GM18867 (cell line): ENCODE data around the gene F2.
"Not testable (repeated sequence)": the region's sequence is repeated elsewhere in the genome, so short reads cannot be mapped to it uniquely, and the experiment has no call there.

Experiments used
- ATAC-seq: cut with Tn5 transposase; IDR thresholded peaks from one replicate; pipeline ENCODE4 v1.9.1; 2021; ENCODE audit warnings: mild to moderate bottlenecking, moderate library complexity; ENCODE audit not compliant: unreplicated experiment

Gene F2

GRCh38 chr11:46684367-46684766, 34.6 kb upstream of the F2 start:
- ATAC-seq = no peak

DNA sequence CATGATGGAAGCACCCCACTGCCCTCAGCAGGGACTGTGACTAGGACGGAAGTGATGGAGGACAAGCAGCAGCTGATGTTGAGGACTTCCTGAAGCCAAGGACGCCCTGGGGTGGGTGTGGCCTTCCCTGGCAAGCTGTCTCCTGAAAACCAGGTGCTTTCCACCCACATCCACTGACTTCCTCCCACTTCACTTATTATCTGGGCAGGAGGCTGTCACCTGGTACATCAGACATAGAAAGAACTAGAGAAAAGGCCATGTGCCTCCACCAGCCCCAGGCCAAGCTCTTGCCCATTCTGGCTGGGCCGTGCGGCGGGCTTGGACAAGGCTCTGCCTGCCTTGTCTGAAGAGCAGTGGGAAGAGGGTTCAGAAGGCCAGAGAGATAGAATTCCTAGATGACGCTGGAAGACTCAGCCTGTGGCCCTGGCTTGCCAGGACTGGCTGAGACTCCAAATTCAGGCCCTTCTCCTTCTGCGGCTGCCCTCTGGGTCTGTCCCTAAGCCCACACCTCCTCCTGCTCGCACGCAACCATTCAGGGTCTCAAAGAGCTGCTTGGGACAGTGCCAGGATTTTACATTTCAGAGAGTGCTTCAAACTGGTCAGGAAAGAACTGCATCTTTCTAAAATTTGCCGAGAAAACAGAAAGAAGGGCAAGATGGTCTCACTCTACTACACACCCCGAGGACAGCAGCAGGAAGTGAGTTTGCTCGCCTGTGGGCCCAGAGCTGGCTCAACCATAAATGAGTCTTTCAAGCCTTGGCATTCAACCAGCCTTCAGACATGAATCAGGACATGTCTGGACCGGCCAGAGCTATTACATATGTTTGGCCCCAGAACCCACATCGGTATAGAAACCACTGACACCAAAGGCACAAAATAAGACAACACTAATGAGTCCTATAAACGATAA, 31.9 kb upstream of the F2 start:
- ATAC-seq = no peak

DNA sequence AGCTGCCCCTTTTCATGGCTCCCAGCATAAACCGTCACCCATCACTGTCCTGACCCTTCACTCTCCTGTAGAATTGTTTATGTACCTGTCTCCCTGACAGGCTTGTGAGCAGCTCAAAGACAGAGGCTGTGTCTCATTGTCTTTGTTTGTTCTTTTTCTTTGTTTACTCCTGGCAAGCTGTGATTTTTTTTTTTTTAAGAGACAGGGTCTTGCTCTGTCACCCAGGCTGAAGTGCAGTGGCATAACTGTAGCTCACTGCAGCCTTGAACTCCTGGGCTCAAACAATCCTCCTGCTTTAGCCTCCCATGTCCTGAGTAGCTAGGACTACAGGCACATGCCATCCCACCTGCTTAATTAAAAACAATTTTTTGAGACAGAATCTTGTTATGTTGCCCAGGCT, 28.3 kb upstream of the F2 start:
- no peak for ATAC-seq

DNA sequence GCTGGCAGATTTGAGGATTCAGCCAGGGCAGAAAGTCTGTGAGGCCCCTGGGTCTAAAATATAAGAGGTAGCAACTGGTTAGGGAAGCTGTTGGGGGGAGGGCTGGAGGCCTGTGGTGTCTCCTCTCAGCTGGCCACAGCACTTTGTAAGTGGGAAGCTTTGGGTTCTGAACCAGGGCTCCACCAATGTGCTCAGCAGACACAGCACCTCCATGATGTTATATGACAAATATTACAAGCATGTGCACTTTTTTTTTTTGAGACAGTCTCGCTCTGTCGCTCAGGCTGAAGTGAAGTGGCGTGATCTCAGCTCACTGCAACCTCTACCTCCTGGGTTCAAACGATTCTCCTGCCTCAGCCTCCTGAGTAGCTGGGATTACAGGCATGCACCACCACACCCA, 26.6 kb upstream of the F2 start:
- ATAC-seq = no peak

DNA sequence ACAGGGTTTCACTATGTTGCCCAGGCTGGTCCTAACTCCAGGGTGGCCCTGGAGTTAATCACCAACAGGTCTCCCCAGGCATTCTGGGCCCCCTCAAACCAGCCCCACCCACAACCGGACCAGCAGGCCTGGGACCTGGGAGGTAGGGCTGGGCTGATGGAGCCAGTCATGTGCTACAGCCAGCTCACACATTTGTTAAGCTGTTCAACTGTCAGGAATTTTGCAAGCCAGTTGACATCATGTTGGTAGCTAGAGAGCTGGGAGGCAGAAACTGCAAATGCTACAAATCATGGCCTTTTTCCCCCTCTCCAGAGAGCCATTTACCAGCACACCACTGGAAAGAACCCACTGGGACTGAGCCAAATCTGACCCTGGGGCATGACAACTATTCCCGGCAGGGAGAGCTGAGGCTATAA, 25.4 kb upstream of the F2 start:
- no peak for ATAC-seq

GRCh38 chr11:46694072-46694471, 24.9 kb upstream of the F2 start:
- no peak for ATAC-seq

DNA sequence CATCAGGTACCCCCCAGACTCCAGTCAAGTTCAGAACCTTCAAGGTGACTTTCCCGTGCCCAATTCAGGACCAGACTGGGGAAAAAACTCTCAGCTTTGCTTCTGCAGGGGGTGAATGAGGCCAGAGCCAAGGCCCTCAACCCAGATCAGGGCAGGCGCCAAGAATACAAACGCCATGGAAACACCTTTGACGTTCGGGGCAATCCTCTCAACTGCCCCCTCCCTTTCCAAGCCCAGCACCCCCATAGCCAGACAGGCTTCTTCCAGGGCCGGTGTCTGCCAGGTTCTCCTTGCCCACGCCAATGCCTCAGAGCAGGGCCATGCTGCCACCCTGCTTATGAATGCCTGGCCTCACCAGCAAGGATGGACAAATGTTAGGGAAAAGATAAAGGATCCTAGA, 24.4 kb upstream of the F2 start:
- ATAC-seq = no peak

DNA sequence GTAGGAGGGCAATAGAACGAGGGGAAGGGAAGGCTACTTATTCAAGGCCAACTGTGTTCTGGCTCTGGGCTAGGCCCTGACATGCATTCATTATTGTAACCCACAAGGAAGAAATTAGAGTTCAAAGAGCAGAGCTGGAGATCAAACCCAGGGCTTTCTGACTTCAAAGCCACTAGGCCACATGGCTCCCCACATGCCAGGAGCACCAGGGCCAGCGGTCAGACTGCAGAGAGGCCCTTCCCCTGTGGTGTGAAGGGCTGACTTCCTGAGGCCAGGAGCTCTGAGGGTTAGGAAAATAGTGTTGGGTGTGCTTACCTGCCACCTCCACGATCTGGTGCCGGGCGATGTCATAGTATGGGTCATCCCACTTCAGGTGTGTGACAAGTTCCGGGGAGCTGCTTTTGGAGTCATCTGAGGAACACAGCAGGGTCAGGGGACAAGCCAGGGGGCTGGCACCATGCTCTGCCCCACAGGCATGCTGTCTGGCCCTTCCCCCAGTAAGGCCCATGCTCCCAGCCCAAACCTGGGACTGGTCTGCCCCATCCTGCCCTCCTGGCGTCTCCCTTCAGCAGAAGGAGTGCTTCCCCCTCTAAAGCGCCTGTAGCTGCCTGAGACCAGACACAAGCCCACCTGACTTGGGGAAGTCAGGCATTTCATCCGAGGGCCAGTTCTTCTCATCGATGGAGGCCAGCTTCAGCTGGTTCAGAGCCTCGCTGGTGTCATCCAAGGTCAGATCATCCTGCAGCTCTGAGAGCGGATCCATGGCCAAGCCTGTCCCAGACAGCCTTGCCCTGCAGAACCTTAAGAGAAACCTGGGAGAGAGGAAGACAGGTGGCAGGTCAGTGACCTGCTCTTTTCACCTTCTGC, 23.4 kb upstream of the F2 start:
- ATAC-seq = no peak

DNA sequence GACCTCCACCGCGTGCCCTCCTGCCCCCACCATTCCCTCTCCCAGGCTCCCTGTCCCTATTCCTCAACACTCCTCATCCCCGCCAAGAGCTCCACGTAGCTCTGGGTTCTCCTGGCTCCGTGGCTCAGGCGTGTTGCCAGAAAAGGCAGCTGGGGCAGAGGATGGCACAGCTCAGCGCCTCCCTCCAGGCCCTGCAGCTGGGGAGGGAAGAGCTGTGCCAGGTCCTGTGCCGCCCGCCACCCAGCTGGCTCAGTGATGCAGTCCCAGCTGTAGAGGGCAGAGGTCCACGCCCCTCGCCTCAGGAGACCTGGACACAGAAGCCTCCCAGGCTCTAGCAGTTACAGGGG, 22.8 kb upstream of the F2 start:
- ATAC-seq = no peak

DNA sequence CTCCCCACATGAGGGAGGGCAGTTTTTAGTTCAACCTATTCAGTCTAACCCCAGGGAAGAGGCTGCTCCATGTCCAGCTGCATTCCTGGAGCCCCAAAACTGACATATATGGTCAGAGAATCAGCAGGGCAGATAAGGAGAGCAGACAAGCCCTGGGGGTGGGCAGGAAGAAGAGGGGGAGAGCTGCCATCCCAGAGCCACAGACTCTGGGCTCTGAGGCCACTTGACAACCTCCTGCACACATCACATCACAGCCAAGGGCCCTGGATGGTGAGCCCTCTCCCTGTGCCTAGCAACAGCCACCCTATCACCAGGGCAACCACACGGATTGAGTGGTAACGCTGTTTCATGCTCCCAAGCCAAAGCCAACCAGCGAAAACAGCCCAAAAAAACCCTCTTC, 21.7 kb upstream of the F2 start:
- no peak for ATAC-seq

GRCh38 chr11:46697723-46698122, 21.3 kb upstream of the F2 start:
- no peak for ATAC-seq

DNA sequence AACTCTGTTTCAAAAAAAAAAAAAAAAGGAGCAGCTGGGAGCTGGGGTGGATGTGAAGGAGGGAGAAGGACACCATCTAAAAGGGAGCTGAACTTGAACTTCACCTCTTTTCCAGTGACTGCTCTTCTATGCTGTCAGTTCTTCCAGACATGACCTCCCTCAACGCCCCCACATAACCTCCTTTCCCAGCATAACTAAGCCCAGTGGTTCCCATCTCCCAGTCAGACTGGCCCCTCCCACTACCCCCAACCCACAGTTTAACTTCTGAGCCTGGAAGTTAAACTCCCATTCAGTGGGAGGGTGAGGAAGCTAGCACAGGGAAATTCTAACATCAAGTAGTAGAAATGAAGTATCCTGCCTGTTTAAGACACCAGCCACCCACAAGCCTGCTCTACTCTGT, 20.4 kb upstream of the F2 start:
- ATAC-seq = no peak

- ATAC-seq = peak; percentile 89
Measured at GRCh38 chr11:46700241-46701077, 18.6 kb upstream of the F2 start, which contains the start of the genes ARHGAP1 and ZNF408. Gene ARHGAP1, minus strand, starts transcription at chr11:46700619. Its CDS starts 4,512 bp downstream, at chr11:46696107. Gene ZNF408, plus strand, starts transcription at chr11:46701031. Its CDS starts 17 bp downstream, at chr11:46701048.

- ATAC-seq = no peak
Measured at GRCh38 chr11:46701078-46701654, 17.8 kb upstream of the F2 start.

DNA sequence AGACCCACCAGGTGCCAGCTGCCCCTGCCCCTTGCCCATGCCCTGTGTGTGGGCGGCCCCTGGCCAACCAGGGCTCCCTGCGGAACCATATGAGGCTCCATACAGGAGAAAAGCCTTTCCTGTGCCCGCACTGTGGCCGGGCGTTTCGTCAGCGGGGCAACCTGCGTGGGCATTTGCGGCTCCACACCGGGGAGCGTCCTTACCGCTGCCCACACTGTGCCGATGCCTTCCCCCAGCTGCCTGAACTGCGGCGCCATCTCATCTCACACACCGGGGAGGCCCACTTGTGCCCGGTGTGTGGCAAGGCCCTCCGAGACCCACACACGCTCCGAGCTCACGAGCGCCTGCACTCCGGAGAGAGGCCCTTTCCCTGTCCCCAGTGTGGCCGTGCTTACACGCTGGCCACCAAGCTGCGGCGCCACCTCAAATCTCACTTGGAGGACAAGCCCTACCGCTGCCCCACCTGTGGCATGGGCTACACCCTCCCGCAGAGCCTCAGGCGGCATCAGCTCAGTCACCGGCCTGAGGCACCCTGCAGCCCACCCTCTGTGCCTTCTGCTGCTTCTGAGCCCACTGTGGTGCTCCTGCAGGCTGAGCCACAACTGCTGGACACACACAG, 13.8 kb upstream of the F2 start:
- no peak for ATAC-seq

DNA sequence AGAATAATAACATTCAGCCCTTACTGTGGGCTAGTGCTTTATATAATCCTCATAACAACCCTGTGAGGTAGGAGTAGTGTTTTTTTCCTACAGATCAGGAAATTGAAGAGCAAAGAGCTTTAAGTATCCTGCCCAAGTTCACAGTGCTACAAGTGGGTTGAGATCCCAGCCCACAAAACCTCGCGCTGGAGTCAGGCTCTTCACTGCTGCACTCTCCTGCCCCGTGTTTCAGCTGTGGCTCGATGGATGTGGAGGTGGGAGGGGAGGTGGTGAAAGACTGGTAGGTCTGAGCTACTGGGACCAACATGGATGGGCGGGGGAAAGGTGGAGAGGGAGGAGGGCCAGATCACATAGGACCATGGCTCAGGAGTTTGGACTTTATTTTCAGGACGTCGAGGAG, 12.1 kb upstream of the F2 start:
- ATAC-seq = no peak

DNA sequence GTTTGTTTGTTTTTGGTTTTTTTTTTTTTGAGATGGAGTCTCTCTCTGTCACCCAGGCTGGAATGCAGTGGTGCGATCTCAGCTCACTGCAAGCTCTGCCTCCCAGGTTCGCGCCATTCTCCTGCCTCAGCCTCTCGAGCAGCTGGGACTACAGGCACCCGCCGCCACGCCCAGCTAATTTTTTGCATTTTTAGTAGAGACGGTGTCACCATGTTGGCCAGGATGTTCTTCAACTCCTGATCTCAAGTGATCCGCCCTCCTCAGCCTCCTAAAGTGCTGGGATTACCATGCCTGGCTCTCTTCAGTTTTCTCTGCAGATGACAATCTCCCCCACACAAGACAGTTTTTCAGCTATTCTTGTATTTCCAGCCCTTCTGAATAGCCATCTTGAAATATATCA, 9.7 kb upstream of the F2 start:
- not testable (repeated sequence) for ATAC-seq

DNA sequence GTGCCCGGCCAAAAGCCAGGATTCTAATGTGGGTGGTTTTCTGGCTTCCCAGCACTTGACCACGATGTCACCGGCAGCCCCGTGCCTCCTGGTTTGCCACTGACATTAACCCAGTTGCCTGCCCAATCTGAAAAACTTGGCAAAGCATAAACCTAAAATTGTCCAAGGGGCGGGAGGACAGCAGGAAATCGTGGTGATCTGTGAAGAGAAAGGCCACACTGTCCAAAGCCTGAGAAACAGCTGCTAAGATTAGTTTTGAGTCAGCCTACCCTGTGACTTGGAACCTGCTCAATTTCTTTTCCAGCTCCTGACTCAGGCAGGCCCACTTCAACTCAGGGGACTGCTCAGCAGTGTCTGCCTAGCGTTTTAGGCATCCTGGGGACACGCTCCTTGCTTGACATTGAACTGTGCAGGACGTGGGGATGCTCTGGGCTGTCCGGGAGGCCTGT, 8.2 kb upstream of the F2 start:
- ATAC-seq = no peak

DNA sequence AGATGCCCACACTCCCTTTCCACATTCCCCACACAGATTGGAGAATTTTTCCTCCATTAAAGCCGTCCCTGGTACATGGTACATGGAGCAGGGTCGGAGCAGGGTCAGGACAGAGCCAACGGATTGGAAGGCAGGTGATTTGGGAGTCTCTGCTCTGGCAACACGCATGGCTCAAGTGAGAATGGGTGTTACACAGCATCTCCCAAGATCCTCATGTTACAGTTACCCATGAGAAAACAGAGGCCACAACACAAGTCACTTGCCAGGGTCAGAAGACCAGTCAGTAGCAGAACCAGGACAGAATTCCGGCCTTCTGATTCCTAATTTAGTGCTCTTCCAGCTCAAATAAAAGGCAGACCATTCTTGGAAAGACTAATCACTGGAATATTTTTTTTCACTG, 7.7 kb upstream of the F2 start:
- ATAC-seq = no peak
